Thyroid gland (tissue), 4 donors: Measurements from ENCODE around the gene TTC9. TPM values are rescaled to one million over a fixed set of nuclear protein-coding genes. Genes with fewer than 3 reads are reported as not detected.

Source experiments
- DNase-seq, 2 donors: peaks; one replicate each; pipeline ENCODE4 v3.0.0-alpha.2; 2019
- H3K27ac ChIP-seq, 3 donors: fragments of 200-600 bp; sonication (generic); 1 replicate in 2 of 3; 2 replicates in 1 of 3; pipeline ENCODE4 v1.5.1; 2016 to 2019; ENCODE audit warnings: mild to moderate bottlenecking in 1 of 3, moderate library complexity in 1 of 3
- H3K27me3 ChIP-seq: fragments of 200-600 bp; sonication (generic); one replicate; pipeline ENCODE4 v1.5.1; 2019
- H3K36me3 ChIP-seq, 2 donors: fragments of 200-600 bp; sonication (generic); one replicate each; pipeline ENCODE4 v1.5.1; 2016 to 2019
- H3K4me1 ChIP-seq, 2 donors: fragments of 200-600 bp; sonication (generic); one replicate each; pipeline ENCODE4 v1.5.1; 2017 to 2019
- H3K4me3 ChIP-seq, 3 donors: fragments of 200-600 bp; sonication (generic); replicated peaks in 1 of 3; 1 replicate in 2 of 3; 2 replicates in 1 of 3; pipeline ENCODE4 v1.5.1; 2016; ENCODE audit warnings: mild to moderate bottlenecking in 1 of 3
- H3K9me3 ChIP-seq: fragments of 200-600 bp; sonication (generic); one replicate; pipeline ENCODE4 v1.5.1; 2017
- POLR2A ChIP-seq, 2 donors: fragments of 450-650 bp; IDR thresholded peaks; one replicate each; pipeline ENCODE4 v1.6.1; 2017; ENCODE audit warnings: antibody characterized with exemption in 2 of 2, mild to moderate bottlenecking in 2 of 2, moderate library complexity in 1 of 2
- WGBS, 2 donors: methylation state at CpG; one replicate each; pipeline ENCODE4 v1.1.5; 2017; 5-methylcytosine and 5-hydroxymethylcytosine counted together
- intact Hi-C: fragments of 100-400 bp; cut with DNase I; formaldehyde crosslinking; loops from one replicate; pipeline ENCODE4 v1.15.1; 2023
- total RNA-seq, 4 donors: library from RNA; depleted of rRNA; stranded (reverse); fragments of >200 nt; gene quantifications; one replicate each; pipeline ENCODE4 v1.2.3, GENCODE V29; 2016
- TF ChIP-seq, protein P1 (sequence below), 6 experiments: fragments of 200-600 bp in 3 of 6; fragments of 450-650 bp in 3 of 6; sonication (generic) in 3 of 6; IDR thresholded peaks; one replicate each; pipeline ENCODE4 v1.5.1; 2016 to 2019; ENCODE audit warnings: antibody characterized with exemption in 6 of 6, mild to moderate bottlenecking in 2 of 6, inconsistent platforms in 1 of 6, moderate library complexity in 1 of 6

Gene TTC9
- total RNA-seq, 4 donors from 2014 or later = 5.7 to 9.4 (median 7.2) TPM

DNA sequence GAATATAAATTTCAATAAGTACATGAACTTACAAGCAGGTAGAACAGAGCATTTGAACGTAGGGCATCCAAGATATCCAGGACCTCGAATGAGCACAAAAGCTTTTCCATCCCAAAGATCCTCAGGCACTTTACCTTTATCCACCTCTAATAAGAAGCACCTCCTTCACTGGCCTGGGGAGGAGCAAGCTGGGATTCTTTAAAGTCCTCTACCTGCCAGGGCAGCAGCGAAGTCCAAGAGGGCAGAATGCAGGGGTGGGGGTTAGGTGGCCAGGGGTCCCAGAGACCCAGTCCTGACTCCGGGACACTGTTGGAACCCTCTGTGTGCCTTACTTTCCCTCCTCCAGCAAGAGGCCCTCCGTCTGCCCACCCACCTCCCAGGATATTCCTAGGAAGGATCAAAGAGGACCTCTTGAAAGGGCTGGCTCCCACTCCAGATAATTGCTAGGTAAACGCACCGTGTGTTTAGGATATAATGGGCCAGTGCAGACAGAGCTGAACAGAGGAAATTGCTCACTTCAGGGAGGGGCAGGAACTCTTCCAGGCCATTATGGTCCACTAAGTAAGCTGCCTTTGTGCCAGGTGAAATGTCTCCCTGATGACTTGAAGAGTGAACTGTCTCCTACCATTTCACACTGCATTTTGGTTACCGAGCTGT lies 68.1 kb downstream of the TTC9 start:
- Histone ChIP-seq H3K27ac (peak overlapping the region; percentile 50 to 59 (median 57)), H3K9me3 (no peaks in the 10 kb centered on the region), H3K27me3 (no peaks in the 10 kb centered on the region), H3K4me1 (peaks cover 29 to 64% of the 10 kb centered on the region in 2 donors), H3K36me3 (no peaks in the 10 kb centered on the region), H3K4me3 (no peak overlapping the region)
- DNase-seq = peak; percentile 53 to 57
- WGBS, 2 donors = 30 to 41% methylated on average over 6 to 8 of the region's 8 CpGs
- intact Hi-C loops = loop anchor here (5.0 to 10.0 kb wide), 3 partner anchors 38 to 105 kb away; no protein-coding TSS in a partner anchor
- no peak for TF ChIP-seq POLR2A (IDR thresholded peaks at IDR 0.05)

GRCh38 chr14:70711451-70711850 lies 69.7 kb downstream of the TTC9 start:
- TF ChIP-seq POLR2A (IDR thresholded peaks at IDR 0.05) = no peak
- TF ChIP-seq, protein P1, sequence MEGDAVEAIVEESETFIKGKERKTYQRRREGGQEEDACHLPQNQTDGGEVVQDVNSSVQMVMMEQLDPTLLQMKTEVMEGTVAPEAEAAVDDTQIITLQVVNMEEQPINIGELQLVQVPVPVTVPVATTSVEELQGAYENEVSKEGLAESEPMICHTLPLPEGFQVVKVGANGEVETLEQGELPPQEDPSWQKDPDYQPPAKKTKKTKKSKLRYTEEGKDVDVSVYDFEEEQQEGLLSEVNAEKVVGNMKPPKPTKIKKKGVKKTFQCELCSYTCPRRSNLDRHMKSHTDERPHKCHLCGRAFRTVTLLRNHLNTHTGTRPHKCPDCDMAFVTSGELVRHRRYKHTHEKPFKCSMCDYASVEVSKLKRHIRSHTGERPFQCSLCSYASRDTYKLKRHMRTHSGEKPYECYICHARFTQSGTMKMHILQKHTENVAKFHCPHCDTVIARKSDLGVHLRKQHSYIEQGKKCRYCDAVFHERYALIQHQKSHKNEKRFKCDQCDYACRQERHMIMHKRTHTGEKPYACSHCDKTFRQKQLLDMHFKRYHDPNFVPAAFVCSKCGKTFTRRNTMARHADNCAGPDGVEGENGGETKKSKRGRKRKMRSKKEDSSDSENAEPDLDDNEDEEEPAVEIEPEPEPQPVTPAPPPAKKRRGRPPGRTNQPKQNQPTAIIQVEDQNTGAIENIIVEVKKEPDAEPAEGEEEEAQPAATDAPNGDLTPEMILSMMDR (IDR thresholded peaks at IDR 0.05) = no peak
- 92 to 100% methylated on average over 1 of the region's 1 CpG for WGBS, 2 donors

GRCh38 chr14:70713096-70713495 lies 71.4 kb downstream of the TTC9 start:
- intact Hi-C loops = loop anchor here (5.0 to 10.0 kb wide), 2 partner anchors 91 to 102 kb away; no protein-coding TSS in a partner anchor
- H3K27me3 ChIP-seq = no peaks in the 10 kb centered on the region
- DNase-seq = peak; percentile 62 to 83
- H3K9me3 ChIP-seq = no peaks in the 10 kb centered on the region
- H3K27ac ChIP-seq = peak overlapping the region; percentile 66 to 91 (median 83)
- peaks cover 25 to 45% of the 10 kb centered on the region in 2 donors for H3K4me1 ChIP-seq
- H3K4me3 ChIP-seq = no peak overlapping the region
- H3K36me3 ChIP-seq = no peaks in the 10 kb centered on the region
- WGBS, 2 donors = 34 to 36% methylated on average over 4 of the region's 4 CpGs
- TF ChIP-seq, protein P1 (IDR thresholded peaks at IDR 0.05) = no peak
- no peak for TF ChIP-seq POLR2A (IDR thresholded peaks at IDR 0.05)

More at GRCh38 chr14:70711451-70711850, 69.7 kb downstream of the TTC9 start:
- Histone ChIP-seq H3K36me3 (no peaks in the 10 kb centered on the region), H3K4me1 (peaks cover 25 to 56% of the 10 kb centered on the region in 2 donors), H3K27me3 (no peaks in the 10 kb centered on the region), H3K9me3 (no peaks in the 10 kb centered on the region), H3K27ac (no peak overlapping the region), H3K4me3 (no peak overlapping the region)
- intact Hi-C loops = loop anchor here (5.0 to 10.0 kb wide), 2 partner anchors 89 to 103 kb away; no protein-coding TSS in a partner anchor
- no peak for DNase-seq

GRCh38 chr14:70713511-70713916 lies 71.8 kb downstream of the TTC9 start:
- peak overlapping the region; percentile 66 to 91 (median 83) for H3K27ac ChIP-seq
- no peak overlapping the region for H3K4me3 ChIP-seq
- H3K4me1 ChIP-seq = peaks cover 25 to 45% of the 10 kb centered on the region in 2 donors
- DNase-seq = peak; percentile 10 to 25
- no peaks in the 10 kb centered on the region for H3K36me3 ChIP-seq
- TF ChIP-seq, protein P1 (IDR thresholded peaks at IDR 0.05) = no peak
- TF ChIP-seq POLR2A (IDR thresholded peaks at IDR 0.05) = no peak
- H3K9me3 ChIP-seq = no peaks in the 10 kb centered on the region
- intact Hi-C loops = loop anchor here (5.0 to 10.0 kb wide), 2 partner anchors 91 to 101 kb away; no protein-coding TSS in a partner anchor
- 5 to 8% methylated on average over 3 of the region's 3 CpGs for WGBS, 2 donors
- H3K27me3 ChIP-seq = no peaks in the 10 kb centered on the region

- DNase-seq = peak; percentile 51 to 57
- WGBS, 2 donors = 15 to 18% methylated on average over 8 of the region's 8 CpGs
- TF ChIP-seq, protein P1 (IDR thresholded peaks at IDR 0.05) = peak; percentile 47 to 94 (median 67)
- TF ChIP-seq POLR2A (IDR thresholded peaks at IDR 0.05) = no peak
- Histone ChIP-seq H3K27ac (peak overlapping the region; percentile 66 to 91 (median 83)), H3K4me1 (peaks cover 25 to 45% of the 10 kb centered on the region in 2 donors), H3K36me3 (no peaks in the 10 kb centered on the region), H3K9me3 (no peaks in the 10 kb centered on the region), H3K27me3 (no peaks in the 10 kb centered on the region), H3K4me3 (no peak overlapping the region)
- intact Hi-C loops = loop anchor here (5.0 to 10.0 kb wide), 2 partner anchors 92 to 101 kb away; no protein-coding TSS in a partner anchor
These were observed 72.4 kb downstream of the TTC9 start for GRCh38 chr14:70714055-70714550.
